GM12878 (cell line): Measurements from ENCODE around the gene DNAJA4. TPM values are rescaled to one million over a fixed set of nuclear protein-coding genes. Genes with fewer than 3 reads are reported as not detected.

Experiments
- ATAC-seq: fragments of 200-7000 bp; cut with Tn5 transposase; 3 replicates; pipeline ENCODE4 v1.9.1; 2020; ENCODE audit warnings: mild to moderate bottlenecking, moderate library complexity
- BruUV-seq: library from RNA; stranded (reverse); fragments of 400-500 nt; replicated peaks from 2 replicates; lab custom pipeline; 2021; lab: Mats Ljungman, UMichigan
- CTCF ChIA-PET: fragments of 300-600 bp; sonication (Branson Sonifier 250); formaldehyde crosslinking; extraction: SDS; loops from one replicate; lab custom pipeline; 2021; ENCODE audit warnings: inconsistent platforms; lab: Yijun Ruan, JAX
- POLR2A ChIA-PET: fragments of 350-600 bp; formaldehyde crosslinking; extraction: SDS; loops from one replicate; lab custom pipeline; 2021; ENCODE audit warnings: inconsistent platforms; lab: Charles Lee
- RAD21 ChIA-PET: fragments of 300-600 bp; sonication (Branson Sonifier 250); formaldehyde crosslinking; loops from one replicate; lab custom pipeline; 2023; ENCODE audit warnings: antibody characterized with exemption; ENCODE audit not compliant: unreplicated experiment; lab: Charles Lee
- SMC1A ChIA-PET: fragments of 300-600 bp; sonication (Branson Sonifier 250); formaldehyde crosslinking; loops from one replicate; lab custom pipeline; 2023; ENCODE audit not compliant: unreplicated experiment, uncharacterized antibody; lab: Charles Lee
- DNase-seq: peaks from one replicate; pipeline ENCODE4 v3.0.0-alpha.2; 2011; ENCODE audit warnings: low read depth, low spot score
- FAIRE-seq: peaks from 3 replicates; lab custom pipeline; 2011; peaks lifted over from hg19 to GRCh38; lab: Jason Lieb, UNC
- H2AFZ ChIP-seq: 2 replicates; pipeline ENCODE4 v1.6.0; 2011; ENCODE audit warnings: low read depth, low read length, control low read depth; ENCODE audit not compliant: control insufficient read depth
- H3K27ac ChIP-seq: 2 replicates; pipeline ENCODE4 v1.5.1; 2011; ENCODE audit warnings: control low read depth; ENCODE audit not compliant: control insufficient read depth, insufficient read depth
- H3K27me3 ChIP-seq, 2 experiments: replicated peaks in 1 of 2; 2 replicates each; pipeline versions ENCODE4 v1.6.0 to v1.6.1; 2011; ENCODE audit warnings: low read length in 1 of 2; ENCODE audit not compliant: control insufficient read depth in 2 of 2, insufficient read depth in 2 of 2
- H3K36me3 ChIP-seq, 2 experiments: 2 replicates each; pipeline ENCODE4 v1.5.1; 2011; ENCODE audit warnings: low read length in 1 of 2; ENCODE audit not compliant: control insufficient read depth in 2 of 2, insufficient read depth in 2 of 2
- H3K4me1 ChIP-seq: 2 replicates; pipeline ENCODE4 v1.6.1; 2011; ENCODE audit warnings: mild to moderate bottlenecking, low read length, moderate library complexity, mixed read lengths; ENCODE audit not compliant: control insufficient read depth, insufficient read depth
- H3K4me2 ChIP-seq: 2 replicates; pipeline ENCODE4 v1.6.0; 2011; ENCODE audit warnings: control low read depth; ENCODE audit not compliant: control insufficient read depth, insufficient read depth
- H3K4me3 ChIP-seq: fragments of 200-600 bp; sonication (generic); 2 replicates; pipeline ENCODE4 v1.5.1; 2016
- H3K79me2 ChIP-seq: 2 replicates; pipeline ENCODE4 v1.6.0; 2011; ENCODE audit warnings: low read length; ENCODE audit not compliant: control insufficient read depth, insufficient read depth
- H3K9ac ChIP-seq: 2 replicates; pipeline ENCODE4 v1.8.0; 2011; ENCODE audit warnings: low read length, control low read depth, mixed read lengths; ENCODE audit not compliant: control insufficient read depth, insufficient read depth
- H3K9me3 ChIP-seq: replicated peaks from 3 replicates; pipeline ENCODE4 v1.5.1; 2011; ENCODE audit warnings: mild to moderate bottlenecking, low read length; ENCODE audit not compliant: control insufficient read depth, insufficient read depth
- H4K20me1 ChIP-seq: 2 replicates; pipeline ENCODE4 v1.6.0; 2011; ENCODE audit not compliant: control insufficient read depth, insufficient read depth
- CHD4 ChIP-seq: fragments of 200-600 bp; sonication (generic); IDR thresholded peaks from 2 replicates; pipeline ENCODE4 v1.6.1; 2016; ENCODE audit warnings: mild to moderate bottlenecking
- CTCF ChIP-seq, 3 experiments: IDR thresholded peaks in 2 of 3; conservative IDR thresholded peaks in 1 of 3; 2 replicates each; pipeline ENCODE4 v1.5.1; 2011; ENCODE audit warnings: low read depth in 3 of 3, low read length in 3 of 3, mild to moderate bottlenecking in 3 of 3, control low read depth in 2 of 3, moderate library complexity in 2 of 3, inconsistent platforms in 1 of 3, mixed read lengths in 1 of 3; ENCODE audit not compliant: control insufficient read depth in 2 of 3, insufficient read depth in 1 of 3; ENCODE audit errors: extremely low read depth in 1 of 3
- IKZF2 ChIP-seq, 2 experiments: fragments of 450-650 bp; IDR thresholded peaks; 2 replicates each; pipeline ENCODE4 v1.6.1; 2017; ENCODE audit warnings: mild to moderate bottlenecking in 2 of 2, moderate library complexity in 2 of 2
- KDM1A ChIP-seq: fragments of 200-600 bp; sonication (generic); IDR thresholded peaks from 2 replicates; pipeline ENCODE4 v1.6.1; 2016; ENCODE audit warnings: borderline replicate concordance
- MTA2 ChIP-seq: fragments of 450-650 bp; IDR thresholded peaks from 2 replicates; pipeline ENCODE4 v1.6.1; 2016; ENCODE audit warnings: low read depth, mild to moderate bottlenecking, moderate library complexity
- ZNF622 ChIP-seq: fragments of 450-650 bp; IDR thresholded peaks from 2 replicates; pipeline ENCODE4 v1.6.1; 2017; ENCODE audit warnings: mild to moderate bottlenecking, inconsistent platforms
- WGBS: methylation state at CpG from one replicate; pipeline ENCODE4 v1.1.6; 2016; ENCODE audit warnings: low lambda C conversion rate; ENCODE audit not compliant: insufficient replicate concordance, insufficient coverage; ENCODE audit errors: missing lambda C conversion rate; 5-methylcytosine and 5-hydroxymethylcytosine counted together
- in situ Hi-C: fragments of 300-500 bp; cut with MboI; formaldehyde crosslinking; loops from 9 replicates; pipeline ENCODE4 v1.14.3; 2018; ENCODE audit warnings: mixed read lengths
- intact Hi-C: fragments of 100-400 bp; cut with micrococcal nuclease; formaldehyde crosslinking; loops from one replicate; pipeline ENCODE4 v1.14.2; 2022; ENCODE audit not compliant: unreplicated experiment
- polyA plus RNA-seq, 11 experiments: library from polyadenylated mRNA; depleted of rRNA in 4 of 11; unstranded in 6 of 11; stranded (reverse) in 5 of 11; fragments of >200 nt; fragmentation: Nextera tagmentation in 4 of 11; fragmentation: Illumina TruSeq in 1 of 11; extraction: Ambion mirVana in 4 of 11; extraction: Trizol in 1 of 11; gene quantifications; 1 replicate in 1 of 11; 2 replicates in 10 of 11; pipeline versions ENCODE4 v1.2.1 to v1.2.3, GENCODE V29; 2011 to 2016; ENCODE audit warnings: inconsistent platforms in 2 of 11, missing spikeins in 2 of 11, low read depth in 1 of 11
- total RNA-seq, 4 experiments: library from RNA; depleted of rRNA in 3 of 4; stranded (reverse); fragments of >200 nt in 3 of 4; fragmentation: Illumina TruSeq in 1 of 4; extraction: Trizol in 1 of 4; gene quantifications; 2 replicates each; pipeline versions ENCODE4 v1.2.1 to v1.2.3, GENCODE V29; 2013 to 2021

The DNAJA4 gene
- total and polyA plus RNA-seq, 10 of the 15 experiments (the other 5 are each of a cell fraction or from before 2014, with no cell fraction given): 0.01 to 10.4 (median 4.1) TPM

- WGBS: 18% methylated on average over 6 of the region's 6 CpGs
- no TSS peak for BruUV-seq
- no peaks in the 10 kb centered on the region for H4K20me1 ChIP-seq
- in situ Hi-C loops: no loop called here
- no peak overlapping the region for H3K9ac ChIP-seq
- no peak for ATAC-seq
- no peak for DNase-seq
- H3K27me3 ChIP-seq: no peaks in the 10 kb centered on the region; a peak in 1 of 4 replicates
- SMC1A ChIA-PET: interaction anchor here (1.7 to 2.0 kb wide), 3 partner anchors 41 to 123 kb away, joined by 5 to 7 read pairs (median 5); no protein-coding TSS in a partner anchor
- H3K9me3 ChIP-seq: no peaks in the 10 kb centered on the region
- TF ChIP-seq MTA2 (no peak), CTCF (IDR thresholded peaks at IDR 0.05 in 2 of 3, conservative IDR thresholded peaks at IDR 0.05 in 1 of 3; ENCODE audit: control insufficient read depth in 2 of 3, extremely low read depth in 1 of 3, insufficient read depth in 1 of 3, low read depth in 3 of 3, low read length in 3 of 3) (no peak), IKZF2 (IDR thresholded peaks at IDR 0.05) (no peak), ZNF622 (no peak), KDM1A (no peak), CHD4 (no peak)
- TF ChIP-seq, all 136 proteins: peak for 0
- intact Hi-C loops: no loop called here
- ChIA-PET CTCF (interaction anchor here (0.6 to 1.4 kb wide), 6 partner anchors 9 to 123 kb away, joined by 3 to 6 read pairs (median 3); no protein-coding TSS in a partner anchor), RAD21 (no interaction called here), POLR2A (interaction anchor here (0.6 kb wide), 1 partner anchor 20 kb away, joined by 5 read pairs; no protein-coding TSS in a partner anchor)
- Histone ChIP-seq H3K4me2 (no peak overlapping the region), H3K36me3 (no peaks in the 10 kb centered on the region), H3K4me3 (no peak overlapping the region), H2AFZ (no peak overlapping the region), H3K79me2 (no peaks in the 10 kb centered on the region), H3K4me1 (no peaks in the 10 kb centered on the region; the same call in 1 of the 2 replicates), H3K27ac (no peak overlapping the region)
- no peak for FAIRE-seq
These were observed 27.9 kb upstream of the DNAJA4 start for GRCh38 chr15:78236491-78236890.
